Measurements from ENCODE around the gene USP53.

USP53 gene

DNA sequence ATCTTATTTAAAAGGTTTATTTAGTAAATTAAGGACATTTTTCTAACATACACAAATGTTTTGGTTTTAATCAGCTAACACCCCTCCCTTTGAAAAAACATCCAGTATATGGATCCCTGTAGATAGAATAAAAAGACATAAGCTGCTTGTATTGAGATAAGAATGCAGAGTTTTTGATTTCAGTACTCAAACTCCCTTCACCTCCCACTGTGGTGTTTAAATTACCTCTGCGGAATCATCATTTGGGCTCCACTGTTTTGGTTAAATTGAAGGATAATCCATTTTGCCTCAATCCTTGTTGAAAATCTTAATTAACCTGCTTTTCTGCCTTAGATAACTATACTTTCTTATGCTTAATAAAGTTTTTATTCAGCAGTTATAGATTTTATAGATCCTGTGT is 27.6 kb downstream of the USP53 start:
- Histone ChIP-seq H3K9me3 (ENCODE audit: control insufficient read depth, low read length) (no peaks in the 10 kb centered on the region), H3K18ac (ENCODE audit: low read depth in 1 of 2, low read length in 2 of 2) (no peak overlapping the region), H3K23ac (ENCODE audit: low read length in 2 of 2) (no peak overlapping the region), H3K36me3 (ENCODE audit: control insufficient read depth in 1 of 2, insufficient read depth in 2 of 2, low read depth in 1 of 2, low read length in 2 of 2) (peaks cover 0 to 99% of the 10 kb centered on the region in 2 experiments), H3K9ac (ENCODE audit: low read length) (no peak overlapping the region), H3K79me1 (replicated peaks; ENCODE audit: low read length, poor library complexity, severe bottlenecking) (peaks cover 11% of the 10 kb centered on the region), H2AK5ac (ENCODE audit: low read length, severe bottlenecking) (no peak overlapping the region), H3K4me3 (ENCODE audit: insufficient read depth in 1 of 2, low read depth in 1 of 2, low read length in 2 of 2) (no peak overlapping the region), H2BK15ac (ENCODE audit: low read depth, poor library complexity, severe bottlenecking) (no peak overlapping the region), H2BK5ac (ENCODE audit: low read depth, low read length, poor library complexity, severe bottlenecking) (no peak overlapping the region), H3K4me1 (ENCODE audit: control insufficient read depth, insufficient read depth, low read depth, low read length) (no peaks in the 10 kb centered on the region), H2AFZ (ENCODE audit: low read depth, low read length) (no peak overlapping the region), H2BK120ac (ENCODE audit: low read depth, low read length) (no peak overlapping the region), H3K14ac (ENCODE audit: low read length in 2 of 2) (no peak overlapping the region), H3K4ac (ENCODE audit: low read depth in 1 of 2, low read length in 2 of 2) (no peak overlapping the region), H4K8ac (ENCODE audit: low read length) (no peak overlapping the region), H3K4me2 (ENCODE audit: low read length, poor library complexity, severe bottlenecking) (no peak overlapping the region), H2BK12ac (ENCODE audit: low read length in 2 of 2) (no peak overlapping the region), H3K27ac (ENCODE audit: low read length, poor library complexity, severe bottlenecking) (no peak overlapping the region), H4K91ac (ENCODE audit: low read length) (no peak overlapping the region), H3K27me3 (ENCODE audit: control insufficient read depth in 1 of 2, insufficient read depth in 1 of 2, low read length in 2 of 2) (no peaks in the 10 kb centered on the region)
- DNase-seq, result no peak
- WGBS, result no CpG with 5 or more reads among the region's 1 CpG

DNA sequence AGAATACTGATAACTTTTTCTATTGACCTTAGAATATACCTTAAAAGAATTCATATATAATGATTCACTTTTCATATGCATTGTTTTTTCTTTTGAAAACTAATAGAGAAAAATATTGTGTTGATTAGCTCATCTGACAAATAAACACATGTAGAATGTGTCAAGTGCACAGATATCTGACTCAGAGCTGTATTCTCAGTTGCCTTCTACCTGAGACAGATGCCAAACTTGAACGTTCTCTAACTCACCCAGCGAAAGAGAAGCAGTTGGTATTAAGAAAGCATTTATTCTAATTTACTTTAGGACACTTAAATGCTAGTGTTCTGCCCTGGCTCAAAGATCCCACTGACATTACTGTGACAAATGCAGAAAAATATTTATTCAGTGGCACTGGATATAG is 28.1 kb downstream of the USP53 start:
- Histone ChIP-seq H2BK5ac (ENCODE audit: low read depth, low read length, poor library complexity, severe bottlenecking) (no peak overlapping the region), H3K14ac (ENCODE audit: low read length in 2 of 2) (no peak overlapping the region), H3K4ac (ENCODE audit: low read depth in 1 of 2, low read length in 2 of 2) (no peak overlapping the region), H3K36me3 (ENCODE audit: control insufficient read depth in 1 of 2, insufficient read depth in 2 of 2, low read depth in 1 of 2, low read length in 2 of 2) (peaks cover 0 to 99% of the 10 kb centered on the region in 2 experiments), H2BK12ac (ENCODE audit: low read length in 2 of 2) (no peak overlapping the region), H3K18ac (ENCODE audit: low read depth in 1 of 2, low read length in 2 of 2) (no peak overlapping the region), H2BK120ac (ENCODE audit: low read depth, low read length) (no peak overlapping the region), H3K4me2 (ENCODE audit: low read length, poor library complexity, severe bottlenecking) (no peak overlapping the region), H3K27ac (ENCODE audit: low read length, poor library complexity, severe bottlenecking) (no peak overlapping the region), H3K4me3 (ENCODE audit: insufficient read depth in 1 of 2, low read depth in 1 of 2, low read length in 2 of 2) (no peak overlapping the region), H2BK15ac (ENCODE audit: low read depth, poor library complexity, severe bottlenecking) (no peak overlapping the region), H3K9ac (ENCODE audit: low read length) (no peak overlapping the region), H4K91ac (ENCODE audit: low read length) (no peak overlapping the region), H3K23ac (ENCODE audit: low read length in 2 of 2) (no peak overlapping the region), H3K27me3 (ENCODE audit: control insufficient read depth in 1 of 2, insufficient read depth in 1 of 2, low read length in 2 of 2) (no peaks in the 10 kb centered on the region), H3K9me3 (ENCODE audit: control insufficient read depth, low read length) (no peaks in the 10 kb centered on the region), H2AFZ (ENCODE audit: low read depth, low read length) (no peak overlapping the region), H4K8ac (ENCODE audit: low read length) (no peak overlapping the region), H3K4me1 (ENCODE audit: control insufficient read depth, insufficient read depth, low read depth, low read length) (no peaks in the 10 kb centered on the region), H3K79me1 (replicated peaks; ENCODE audit: low read length, poor library complexity, severe bottlenecking) (peaks cover 10% of the 10 kb centered on the region), H2AK5ac (ENCODE audit: low read length, severe bottlenecking) (no peak overlapping the region)
- WGBS, result no CpG with 5 or more reads among the region's 2 CpGs
- no peak for DNase-seq

DNA sequence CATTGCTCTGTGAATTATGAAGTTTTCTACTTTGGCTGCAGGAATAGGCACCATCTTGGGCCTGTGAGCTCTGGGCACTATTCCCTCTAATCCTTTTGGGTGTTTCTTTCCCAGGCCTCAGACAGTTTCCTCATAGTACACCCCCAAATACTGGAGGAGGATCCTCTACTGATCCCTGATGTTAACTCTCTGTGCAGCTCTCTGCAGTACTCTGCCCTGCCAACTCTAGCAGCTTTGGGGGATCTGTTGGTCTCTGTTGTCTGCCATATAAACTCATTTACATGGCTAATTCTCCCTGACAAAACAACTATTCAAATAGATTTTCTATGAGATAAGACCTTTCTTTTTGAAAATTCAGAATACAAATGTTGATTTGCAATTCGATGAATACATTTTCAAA is 29.9 kb downstream of the USP53 start:
- no peak overlapping the region for H3K18ac ChIP-seq (ENCODE audit: low read depth in 1 of 2, low read length in 2 of 2)
- no peak overlapping the region for H4K8ac ChIP-seq (ENCODE audit: low read length)
- no peak overlapping the region for H3K4me2 ChIP-seq (ENCODE audit: low read length, poor library complexity, severe bottlenecking)
- no peak overlapping the region for H3K4ac ChIP-seq (ENCODE audit: low read depth in 1 of 2, low read length in 2 of 2)
- WGBS, result no CpG with 5 or more reads among the region's 1 CpG
- H3K4me3 ChIP-seq (ENCODE audit: insufficient read depth in 1 of 2, low read depth in 1 of 2, low read length in 2 of 2), result no peak overlapping the region
- no peak overlapping the region for H2BK15ac ChIP-seq (ENCODE audit: low read depth, poor library complexity, severe bottlenecking)
- no peak overlapping the region for H3K14ac ChIP-seq (ENCODE audit: low read length in 2 of 2)
- H3K36me3 ChIP-seq (ENCODE audit: control insufficient read depth in 1 of 2, insufficient read depth in 2 of 2, low read depth in 1 of 2, low read length in 2 of 2), result peaks cover 0 to 99% of the 10 kb centered on the region in 2 experiments
- no peak overlapping the region for H4K91ac ChIP-seq (ENCODE audit: low read length)
- H3K9me3 ChIP-seq (ENCODE audit: control insufficient read depth, low read length), result no peaks in the 10 kb centered on the region
- H2BK5ac ChIP-seq (ENCODE audit: low read depth, low read length, poor library complexity, severe bottlenecking), result no peak overlapping the region
- no peaks in the 10 kb centered on the region for H3K27me3 ChIP-seq (ENCODE audit: control insufficient read depth in 1 of 2, insufficient read depth in 1 of 2, low read length in 2 of 2)
- no peak overlapping the region for H3K23ac ChIP-seq (ENCODE audit: low read length in 2 of 2)
- DNase-seq, result no peak
- no peak overlapping the region for H3K9ac ChIP-seq (ENCODE audit: low read length)
- no peak overlapping the region for H2BK120ac ChIP-seq (ENCODE audit: low read depth, low read length)
- H2BK12ac ChIP-seq (ENCODE audit: low read length in 2 of 2), result no peak overlapping the region
- peaks cover 10% of the 10 kb centered on the region for H3K79me1 ChIP-seq (replicated peaks; ENCODE audit: low read length, poor library complexity, severe bottlenecking)
- no peak overlapping the region for H3K27ac ChIP-seq (ENCODE audit: low read length, poor library complexity, severe bottlenecking)
- H3K4me1 ChIP-seq (ENCODE audit: control insufficient read depth, insufficient read depth, low read depth, low read length), result no peaks in the 10 kb centered on the region
- no peak overlapping the region for H2AK5ac ChIP-seq (ENCODE audit: low read length, severe bottlenecking)
- H2AFZ ChIP-seq (ENCODE audit: low read depth, low read length), result no peak overlapping the region

DNA sequence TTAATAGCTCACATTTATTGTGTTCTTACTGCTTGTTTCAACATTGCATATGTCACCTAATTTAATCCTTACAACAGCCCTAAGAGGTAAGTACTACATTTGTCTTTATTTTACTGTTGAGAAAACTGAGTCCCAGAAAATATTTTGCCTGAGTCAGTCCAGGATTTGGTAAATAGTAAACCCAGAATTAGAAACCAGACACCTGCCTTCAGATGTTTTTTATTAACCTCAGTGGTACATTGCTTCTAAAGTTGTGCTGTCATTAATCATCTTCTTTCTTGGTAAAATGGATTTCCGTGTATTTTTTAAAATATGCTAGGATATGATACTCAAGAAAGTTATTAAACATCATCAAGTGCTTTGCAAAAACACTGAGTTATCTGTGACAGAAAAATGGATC is 31.4 kb downstream of the USP53 start:
- Histone ChIP-seq H2BK120ac (ENCODE audit: low read depth, low read length) (no peak overlapping the region), H3K9ac (ENCODE audit: low read length) (no peak overlapping the region), H3K14ac (ENCODE audit: low read length in 2 of 2) (no peak overlapping the region), H3K4ac (ENCODE audit: low read depth in 1 of 2, low read length in 2 of 2) (no peak overlapping the region), H3K4me1 (ENCODE audit: control insufficient read depth, insufficient read depth, low read depth, low read length) (no peaks in the 10 kb centered on the region), H2AK5ac (ENCODE audit: low read length, severe bottlenecking) (no peak overlapping the region), H3K36me3 (ENCODE audit: control insufficient read depth in 1 of 2, insufficient read depth in 2 of 2, low read depth in 1 of 2, low read length in 2 of 2) (peaks cover 0 to 99% of the 10 kb centered on the region in 2 experiments), H2BK15ac (ENCODE audit: low read depth, poor library complexity, severe bottlenecking) (no peak overlapping the region), H4K8ac (ENCODE audit: low read length) (no peak overlapping the region), H3K4me2 (ENCODE audit: low read length, poor library complexity, severe bottlenecking) (no peak overlapping the region), H3K18ac (ENCODE audit: low read depth in 1 of 2, low read length in 2 of 2) (no peak overlapping the region), H2BK5ac (ENCODE audit: low read depth, low read length, poor library complexity, severe bottlenecking) (no peak overlapping the region), H3K27ac (ENCODE audit: low read length, poor library complexity, severe bottlenecking) (no peak overlapping the region), H2AFZ (ENCODE audit: low read depth, low read length) (no peak overlapping the region), H3K27me3 (ENCODE audit: control insufficient read depth in 1 of 2, insufficient read depth in 1 of 2, low read length in 2 of 2) (no peaks in the 10 kb centered on the region), H3K23ac (ENCODE audit: low read length in 2 of 2) (no peak overlapping the region), H3K9me3 (ENCODE audit: control insufficient read depth, low read length) (no peaks in the 10 kb centered on the region), H3K79me1 (replicated peaks; ENCODE audit: low read length, poor library complexity, severe bottlenecking) (peaks cover 5% of the 10 kb centered on the region), H4K91ac (ENCODE audit: low read length) (no peak overlapping the region), H2BK12ac (ENCODE audit: low read length in 2 of 2) (no peak overlapping the region), H3K4me3 (ENCODE audit: insufficient read depth in 1 of 2, low read depth in 1 of 2, low read length in 2 of 2) (no peak overlapping the region)
- no peak for DNase-seq
- no CpG with 5 or more reads among the region's 1 CpG for WGBS

Measured in mesenchymal stem cell (in vitro differentiated cells and primary cell).